Endothelial cell (in vitro differentiated cells): Measurements from ENCODE around the gene RWDD1. TPM values are rescaled to one million over a fixed set of nuclear protein-coding genes. Genes with fewer than 3 reads are reported as not detected.

Experiments used
- DNase-seq: peaks from one replicate; pipeline ENCODE4 v3.0.0; 2021; ENCODE audit warnings: low spot score
- H3K27ac Mint-ChIP-seq: one replicate; pipeline ENCODE4 v1.8.0; 2021; ENCODE audit warnings: mixed read lengths, inconsistent platforms; ENCODE audit not compliant: unreplicated experiment
- H3K27me3 Mint-ChIP-seq: one replicate; pipeline ENCODE4 v1.8.0; 2021; ENCODE audit warnings: mild to moderate bottlenecking, moderate library complexity, mixed read lengths, inconsistent platforms; ENCODE audit not compliant: unreplicated experiment
- H3K36me3 Mint-ChIP-seq: one replicate; pipeline ENCODE4 v1.8.0; 2021; ENCODE audit warnings: mild to moderate bottlenecking, low read depth, mixed read lengths, inconsistent platforms; ENCODE audit not compliant: unreplicated experiment
- H3K4me1 Mint-ChIP-seq: one replicate; pipeline ENCODE4 v1.8.0; 2021; ENCODE audit warnings: mild to moderate bottlenecking, mixed read lengths, inconsistent platforms; ENCODE audit not compliant: unreplicated experiment
- H3K4me3 Mint-ChIP-seq: one replicate; pipeline ENCODE4 v1.8.0; 2021; ENCODE audit warnings: mild to moderate bottlenecking, mixed read lengths, inconsistent platforms; ENCODE audit not compliant: unreplicated experiment
- H3K9me3 Mint-ChIP-seq: one replicate; pipeline ENCODE4 v1.8.0; 2021; ENCODE audit warnings: mixed read lengths, inconsistent platforms; ENCODE audit not compliant: unreplicated experiment
- total RNA-seq: library from RNA; stranded (reverse); fragmentation: NEBNext Ultra II Directional; extraction: Animal tissue kit (Norgen Biotek cat#: 25700); gene quantifications from one replicate; pipeline ENCODE4 v1.2.1, GENCODE V29; 2021; ENCODE audit not compliant: unreplicated experiment
- TF ChIP-seq, protein P1 (sequence below): fragments of 200-600 bp; sonication (generic); IDR thresholded peaks from one replicate; pipeline ENCODE4 v1.5.0; 2021; ENCODE audit warnings: antibody characterized with exemption; ENCODE audit not compliant: unreplicated experiment

Gene RWDD1
- total RNA-seq, 1 donor from 2014 or later, result 38.0 TPM

DNA sequence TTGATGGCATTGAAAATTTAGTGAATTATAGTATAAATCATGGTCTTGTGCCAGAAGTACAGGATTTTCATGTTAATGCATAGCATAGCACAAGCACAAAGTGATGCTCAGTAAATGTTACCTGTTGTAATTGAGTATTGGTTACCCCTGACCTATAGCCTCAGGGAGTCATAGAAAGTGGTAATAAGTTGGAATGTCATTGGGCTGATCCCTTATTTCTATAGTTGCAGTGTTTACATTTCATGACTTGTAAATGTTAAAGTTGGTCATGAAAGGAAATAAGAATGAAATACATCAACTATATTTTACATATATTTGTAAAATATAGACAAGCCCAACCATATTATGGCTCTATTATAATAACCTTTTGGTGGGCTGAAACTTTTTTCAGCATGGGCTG lies 7.0 kb downstream of the RWDD1 start:
- no peak overlapping the region for H3K27ac Mint-ChIP-seq
- H3K4me1 Mint-ChIP-seq, result peaks cover 6% of the 10 kb centered on the region
- no peaks in the 10 kb centered on the region for H3K9me3 Mint-ChIP-seq
- TF ChIP-seq, protein P1, sequence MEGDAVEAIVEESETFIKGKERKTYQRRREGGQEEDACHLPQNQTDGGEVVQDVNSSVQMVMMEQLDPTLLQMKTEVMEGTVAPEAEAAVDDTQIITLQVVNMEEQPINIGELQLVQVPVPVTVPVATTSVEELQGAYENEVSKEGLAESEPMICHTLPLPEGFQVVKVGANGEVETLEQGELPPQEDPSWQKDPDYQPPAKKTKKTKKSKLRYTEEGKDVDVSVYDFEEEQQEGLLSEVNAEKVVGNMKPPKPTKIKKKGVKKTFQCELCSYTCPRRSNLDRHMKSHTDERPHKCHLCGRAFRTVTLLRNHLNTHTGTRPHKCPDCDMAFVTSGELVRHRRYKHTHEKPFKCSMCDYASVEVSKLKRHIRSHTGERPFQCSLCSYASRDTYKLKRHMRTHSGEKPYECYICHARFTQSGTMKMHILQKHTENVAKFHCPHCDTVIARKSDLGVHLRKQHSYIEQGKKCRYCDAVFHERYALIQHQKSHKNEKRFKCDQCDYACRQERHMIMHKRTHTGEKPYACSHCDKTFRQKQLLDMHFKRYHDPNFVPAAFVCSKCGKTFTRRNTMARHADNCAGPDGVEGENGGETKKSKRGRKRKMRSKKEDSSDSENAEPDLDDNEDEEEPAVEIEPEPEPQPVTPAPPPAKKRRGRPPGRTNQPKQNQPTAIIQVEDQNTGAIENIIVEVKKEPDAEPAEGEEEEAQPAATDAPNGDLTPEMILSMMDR, result no peak
- H3K36me3 Mint-ChIP-seq, result no peaks in the 10 kb centered on the region
- DNase-seq, result no peak
- peaks cover 2% of the 10 kb centered on the region for H3K27me3 Mint-ChIP-seq
- H3K4me3 Mint-ChIP-seq, result no peak overlapping the region

- TF ChIP-seq, protein P1, result no peak
- Mint-ChIP-seq H3K27me3 (peaks cover 2% of the 10 kb centered on the region), H3K9me3 (no peaks in the 10 kb centered on the region), H3K27ac (no peak overlapping the region), H3K4me1 (peaks cover 3% of the 10 kb centered on the region), H3K4me3 (no peak overlapping the region), H3K36me3 (no peaks in the 10 kb centered on the region)
- DNase-seq, result no peak
Observed at GRCh38 chr6:116579143-116579542, 7.8 kb downstream of the RWDD1 start.

- Mint-ChIP-seq H3K36me3 (no peaks in the 10 kb centered on the region), H3K4me1 (no peaks in the 10 kb centered on the region), H3K9me3 (no peaks in the 10 kb centered on the region), H3K27ac (no peak overlapping the region), H3K27me3 (peaks cover 2% of the 10 kb centered on the region), H3K4me3 (no peak overlapping the region)
- DNase-seq, result no peak
- TF ChIP-seq, protein P1, result no peak
Observed at GRCh38 chr6:116580198-116580597, 8.9 kb downstream of the RWDD1 start.

DNA sequence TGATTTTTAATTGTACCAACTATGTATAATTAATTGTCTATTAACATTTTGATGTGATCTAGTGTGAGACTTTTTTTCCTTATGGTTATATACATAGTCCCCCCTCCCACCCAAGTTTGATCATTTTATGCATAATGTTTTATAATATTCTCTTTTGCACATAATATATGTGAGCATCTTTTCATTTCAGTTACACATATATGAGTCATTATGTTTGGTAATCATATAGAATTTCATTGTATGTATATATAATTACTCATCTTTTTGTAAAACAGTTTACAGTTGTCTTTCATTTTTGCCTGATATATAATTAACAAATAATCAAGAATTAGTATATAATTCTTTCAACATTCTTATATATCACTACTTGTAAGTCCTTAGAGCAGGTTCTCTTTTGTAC lies 15.0 kb downstream of the RWDD1 start:
- no peak for DNase-seq
- Mint-ChIP-seq H3K4me3 (no peak overlapping the region), H3K9me3 (no peaks in the 10 kb centered on the region), H3K27me3 (no peaks in the 10 kb centered on the region), H3K27ac (no peak overlapping the region), H3K4me1 (peaks cover 11% of the 10 kb centered on the region), H3K36me3 (peaks cover 6% of the 10 kb centered on the region)
- TF ChIP-seq, protein P1, result no peak

GRCh38 chr6:116586738-116587137 lies 15.4 kb downstream of the RWDD1 start:
- H3K9me3 Mint-ChIP-seq, result no peaks in the 10 kb centered on the region
- no peak overlapping the region for H3K27ac Mint-ChIP-seq
- H3K4me1 Mint-ChIP-seq, result peaks cover 11% of the 10 kb centered on the region
- H3K4me3 Mint-ChIP-seq, result no peak overlapping the region
- peaks cover 9% of the 10 kb centered on the region for H3K36me3 Mint-ChIP-seq
- no peaks in the 10 kb centered on the region for H3K27me3 Mint-ChIP-seq
- TF ChIP-seq, protein P1, result no peak
- no peak for DNase-seq
